ENCODE data around the gene KCNG2.

KCNG2 gene

GRCh38 chr18:79890674-79891073 lies 92.9 kb downstream of the KCNG2 start:
- H3K4me3 ChIP-seq (ENCODE audit: low read length), result no peak overlapping the region
- TF ChIP-seq, protein P1, sequence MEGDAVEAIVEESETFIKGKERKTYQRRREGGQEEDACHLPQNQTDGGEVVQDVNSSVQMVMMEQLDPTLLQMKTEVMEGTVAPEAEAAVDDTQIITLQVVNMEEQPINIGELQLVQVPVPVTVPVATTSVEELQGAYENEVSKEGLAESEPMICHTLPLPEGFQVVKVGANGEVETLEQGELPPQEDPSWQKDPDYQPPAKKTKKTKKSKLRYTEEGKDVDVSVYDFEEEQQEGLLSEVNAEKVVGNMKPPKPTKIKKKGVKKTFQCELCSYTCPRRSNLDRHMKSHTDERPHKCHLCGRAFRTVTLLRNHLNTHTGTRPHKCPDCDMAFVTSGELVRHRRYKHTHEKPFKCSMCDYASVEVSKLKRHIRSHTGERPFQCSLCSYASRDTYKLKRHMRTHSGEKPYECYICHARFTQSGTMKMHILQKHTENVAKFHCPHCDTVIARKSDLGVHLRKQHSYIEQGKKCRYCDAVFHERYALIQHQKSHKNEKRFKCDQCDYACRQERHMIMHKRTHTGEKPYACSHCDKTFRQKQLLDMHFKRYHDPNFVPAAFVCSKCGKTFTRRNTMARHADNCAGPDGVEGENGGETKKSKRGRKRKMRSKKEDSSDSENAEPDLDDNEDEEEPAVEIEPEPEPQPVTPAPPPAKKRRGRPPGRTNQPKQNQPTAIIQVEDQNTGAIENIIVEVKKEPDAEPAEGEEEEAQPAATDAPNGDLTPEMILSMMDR (conservative IDR thresholded peaks at IDR 0.05; ENCODE audit: low read depth, low read length), result no peak
- no peak for DNase-seq (ENCODE audit: low read depth)

DNA sequence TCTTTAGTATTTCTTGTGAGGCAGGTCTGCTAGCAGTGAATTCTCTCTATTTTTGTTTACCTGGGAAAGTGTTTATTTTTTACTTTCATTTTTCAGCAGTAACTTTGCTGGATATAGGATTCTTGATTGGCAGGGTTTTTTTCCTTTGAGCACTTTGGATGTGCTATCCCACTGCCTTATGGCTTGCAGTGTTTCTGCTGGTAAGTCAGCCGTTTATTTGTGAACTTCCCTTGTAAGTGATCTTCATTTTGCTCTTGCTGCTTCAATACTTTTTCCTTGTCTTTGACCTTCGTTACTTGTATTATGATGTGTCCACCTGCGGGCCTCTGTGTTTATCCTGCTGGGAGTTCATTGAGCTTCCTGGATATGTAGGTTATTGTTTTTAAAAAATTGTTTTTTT lies 99.0 kb downstream of the KCNG2 start:
- no peak for DNase-seq (ENCODE audit: low read depth)
- H3K4me3 ChIP-seq (ENCODE audit: low read length), result no peak overlapping the region
- TF ChIP-seq, protein P1 (conservative IDR thresholded peaks at IDR 0.05; ENCODE audit: low read depth, low read length), result no peak

DNA sequence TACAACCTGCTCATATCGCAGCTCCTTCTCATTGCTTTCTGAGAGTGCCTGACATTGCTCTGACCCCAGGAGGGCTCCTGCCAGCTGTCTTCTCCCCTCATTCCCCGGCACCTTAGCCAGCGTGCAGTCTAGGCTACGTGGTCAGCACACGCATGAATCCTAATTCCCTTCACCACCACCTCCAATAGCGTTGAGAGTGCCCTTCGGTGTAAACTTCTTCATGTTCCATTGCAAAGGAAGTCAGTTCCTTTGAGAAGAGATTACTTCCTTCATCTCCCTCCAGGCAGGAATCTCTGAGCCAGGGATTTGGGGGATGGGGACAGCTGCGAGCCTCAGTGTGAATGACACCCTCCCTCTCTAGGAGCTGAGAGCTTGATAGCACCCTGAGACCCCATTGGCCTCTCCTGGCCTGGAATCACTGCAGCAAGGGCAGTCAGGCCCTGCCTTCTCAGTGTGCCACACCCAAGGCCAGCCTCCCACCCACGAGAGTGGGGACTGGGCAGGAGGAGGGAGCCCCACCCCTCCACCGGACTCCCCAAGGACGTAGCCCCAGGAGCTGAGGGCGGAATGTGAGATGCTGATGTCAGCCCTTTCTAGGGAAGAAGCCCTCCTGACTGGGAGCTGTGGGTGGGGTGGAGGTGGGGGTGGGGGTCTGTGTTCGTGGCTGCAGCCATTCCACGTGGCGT lies 100.3 kb downstream of the KCNG2 start:
- H3K4me3 ChIP-seq (ENCODE audit: low read length), result no peak overlapping the region
- TF ChIP-seq, protein P1 (conservative IDR thresholded peaks at IDR 0.05; ENCODE audit: low read depth, low read length), result no peak
- no peak for DNase-seq (ENCODE audit: low read depth)

GRCh38 chr18:79898952-79899608 lies 101.3 kb downstream of the KCNG2 start:
- H3K4me3 ChIP-seq (ENCODE audit: low read length), result no peak overlapping the region
- DNase-seq (ENCODE audit: low read depth), result no peak
- TF ChIP-seq, protein P1 (conservative IDR thresholded peaks at IDR 0.05; ENCODE audit: low read depth, low read length), result no peak

GRCh38 chr18:79899609-79900445 lies 102.1 kb downstream of the KCNG2 start:
- TF ChIP-seq, protein P1 (conservative IDR thresholded peaks at IDR 0.05; ENCODE audit: low read depth, low read length), result no peak
- DNase-seq (ENCODE audit: low read depth), result no peak
- H3K4me3 ChIP-seq (ENCODE audit: low read length), result no peak overlapping the region

GRCh38 chr18:79900610-79901570 lies 103.2 kb downstream of the KCNG2 start:
- TF ChIP-seq, protein P1 (conservative IDR thresholded peaks at IDR 0.05; ENCODE audit: low read depth, low read length), result no peak
- DNase-seq (ENCODE audit: low read depth), result no peak
- H3K4me3 ChIP-seq (ENCODE audit: low read length), result no peak overlapping the region

Data from retinal pigment epithelial cell (primary cell).